Fibroblast of pulmonary artery (primary cell): ENCODE measurements around the gene TGFB1.

Source experiments
- DNase-seq: peaks from one replicate; pipeline ENCODE4 v3.0.0-alpha.2; 2010; ENCODE audit warnings: low read depth
- H3K4me3 ChIP-seq: replicated peaks from 2 replicates; pipeline ENCODE4 v1.5.1; 2011; ENCODE audit warnings: low read depth, mild to moderate bottlenecking, control low read depth, low read length, moderate library complexity
- TF ChIP-seq, protein P1 (sequence below): IDR thresholded peaks from 2 replicates; pipeline ENCODE4 v1.5.1; 2011; ENCODE audit warnings: mild to moderate bottlenecking, control low read depth, low read length, inconsistent platforms; ENCODE audit errors: missing control alignments

Gene TGFB1

DNA sequence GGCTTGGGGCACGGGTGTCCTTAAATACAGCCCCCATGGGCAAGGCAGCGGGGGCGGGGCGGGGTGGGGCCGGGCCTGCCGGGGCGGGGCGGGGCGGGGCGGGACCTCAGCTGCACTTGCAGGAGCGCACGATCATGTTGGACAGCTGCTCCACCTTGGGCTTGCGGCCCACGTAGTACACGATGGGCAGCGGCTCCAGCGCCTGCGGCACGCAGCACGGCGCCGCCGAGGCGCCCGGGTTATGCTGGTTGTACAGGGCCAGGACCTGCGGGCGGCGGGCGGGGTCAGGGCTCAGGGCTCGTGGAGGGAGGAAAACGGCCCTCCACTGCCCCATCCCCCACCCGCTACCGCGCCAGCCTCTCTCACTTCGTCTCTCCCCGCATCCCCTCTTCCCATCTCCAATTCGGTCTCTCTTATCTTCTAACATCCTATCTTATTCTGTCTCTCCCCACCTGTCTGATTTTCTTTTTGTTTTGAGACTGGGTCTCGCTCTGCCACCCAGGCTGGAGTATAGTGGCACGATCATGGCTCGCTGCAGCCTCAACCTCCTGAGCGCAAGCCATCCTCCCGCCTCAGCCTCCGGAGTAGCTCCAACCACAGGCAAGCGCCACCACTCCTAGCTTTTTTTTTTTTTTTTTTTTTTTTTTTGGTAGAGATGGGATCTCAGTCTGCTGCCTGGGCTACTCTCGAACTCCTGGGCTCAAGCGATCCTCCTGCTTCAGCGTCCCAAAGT, 22.6 kb downstream of the TGFB1 start:
- no peak for DNase-seq
- no peak overlapping the region for H3K4me3 ChIP-seq
- TF ChIP-seq, protein P1, sequence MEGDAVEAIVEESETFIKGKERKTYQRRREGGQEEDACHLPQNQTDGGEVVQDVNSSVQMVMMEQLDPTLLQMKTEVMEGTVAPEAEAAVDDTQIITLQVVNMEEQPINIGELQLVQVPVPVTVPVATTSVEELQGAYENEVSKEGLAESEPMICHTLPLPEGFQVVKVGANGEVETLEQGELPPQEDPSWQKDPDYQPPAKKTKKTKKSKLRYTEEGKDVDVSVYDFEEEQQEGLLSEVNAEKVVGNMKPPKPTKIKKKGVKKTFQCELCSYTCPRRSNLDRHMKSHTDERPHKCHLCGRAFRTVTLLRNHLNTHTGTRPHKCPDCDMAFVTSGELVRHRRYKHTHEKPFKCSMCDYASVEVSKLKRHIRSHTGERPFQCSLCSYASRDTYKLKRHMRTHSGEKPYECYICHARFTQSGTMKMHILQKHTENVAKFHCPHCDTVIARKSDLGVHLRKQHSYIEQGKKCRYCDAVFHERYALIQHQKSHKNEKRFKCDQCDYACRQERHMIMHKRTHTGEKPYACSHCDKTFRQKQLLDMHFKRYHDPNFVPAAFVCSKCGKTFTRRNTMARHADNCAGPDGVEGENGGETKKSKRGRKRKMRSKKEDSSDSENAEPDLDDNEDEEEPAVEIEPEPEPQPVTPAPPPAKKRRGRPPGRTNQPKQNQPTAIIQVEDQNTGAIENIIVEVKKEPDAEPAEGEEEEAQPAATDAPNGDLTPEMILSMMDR: no peak

DNA sequence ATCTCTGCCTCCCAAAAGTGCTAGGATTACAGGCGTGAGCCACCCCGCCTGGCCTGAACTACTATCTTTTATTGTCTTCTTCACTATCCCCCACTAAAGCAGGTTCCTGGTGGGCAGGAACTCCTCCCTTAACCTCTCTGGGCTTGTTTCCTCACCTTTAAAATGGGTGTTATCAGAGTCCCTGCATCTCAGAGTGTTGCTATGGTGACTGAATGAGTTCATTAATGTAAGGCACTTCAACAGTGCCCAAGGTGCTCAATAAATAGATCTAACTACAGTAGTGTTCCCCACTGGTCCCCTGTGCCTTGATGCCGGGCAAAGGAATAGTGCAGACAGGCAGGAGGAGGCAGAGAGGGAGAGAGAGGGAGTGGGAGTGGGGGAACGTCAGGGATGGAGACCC, 23.2 kb downstream of the TGFB1 start:
- DNase-seq: no peak
- no peak overlapping the region for H3K4me3 ChIP-seq

DNA sequence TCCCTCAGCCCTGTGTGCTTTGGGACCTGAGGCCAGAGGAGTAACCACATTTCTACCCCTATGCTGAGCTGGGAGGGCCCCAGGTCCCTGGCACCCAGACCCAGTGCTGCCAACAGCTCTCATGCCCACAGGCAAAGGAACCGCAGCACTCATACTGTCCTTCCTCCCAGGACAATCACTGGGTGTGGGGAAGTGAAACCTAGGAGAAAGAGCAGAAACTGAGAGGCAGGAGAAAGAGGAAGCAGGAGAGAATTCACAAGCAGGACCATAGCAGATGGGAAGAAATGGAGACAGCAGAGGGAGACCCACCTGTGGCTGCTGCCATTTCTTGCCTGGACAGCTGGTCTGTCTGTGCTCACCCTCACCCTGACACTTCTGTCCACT, 24.9 kb downstream of the TGFB1 start:
- TF ChIP-seq, protein P1: no peak
- H3K4me3 ChIP-seq: no peak overlapping the region
- no peak for DNase-seq

More for the DNA sequence above, 23.2 kb downstream of the TGFB1 start:
- TF ChIP-seq, protein P1: no peak

DNA sequence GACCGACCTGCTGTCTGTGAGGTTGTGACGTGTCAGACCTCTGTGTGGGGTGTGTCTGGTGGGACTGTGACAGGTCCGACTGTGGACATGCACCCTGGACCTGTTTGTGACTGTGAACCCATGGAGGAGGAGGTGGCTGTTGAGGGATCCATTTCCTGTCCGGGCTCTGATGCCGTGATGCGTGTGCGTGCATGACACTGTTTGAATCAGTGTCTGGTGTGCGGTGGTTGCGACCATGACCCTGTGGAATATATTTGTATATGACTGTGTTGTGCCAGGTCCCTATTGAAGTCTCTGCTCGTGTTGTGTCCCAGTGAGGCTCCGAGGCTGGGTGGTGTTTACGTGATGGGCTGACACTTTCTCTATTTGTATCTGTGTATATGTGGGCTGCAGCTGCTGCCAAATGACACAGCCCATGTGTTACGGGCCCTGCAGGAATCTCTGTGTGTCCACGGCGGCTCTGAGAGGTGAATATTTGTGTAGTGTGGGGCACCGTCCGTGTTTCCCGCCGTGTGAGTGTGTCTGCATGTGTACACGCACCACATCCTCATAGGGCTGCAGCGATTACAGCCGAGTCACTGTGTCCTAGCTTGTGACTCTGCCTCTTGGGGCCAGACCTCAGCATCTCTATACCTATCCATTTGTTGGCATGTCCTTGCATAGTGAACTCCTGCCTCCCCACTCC, 25.4 kb downstream of the TGFB1 start:
- no peak for DNase-seq
- H3K4me3 ChIP-seq: no peak overlapping the region

DNA sequence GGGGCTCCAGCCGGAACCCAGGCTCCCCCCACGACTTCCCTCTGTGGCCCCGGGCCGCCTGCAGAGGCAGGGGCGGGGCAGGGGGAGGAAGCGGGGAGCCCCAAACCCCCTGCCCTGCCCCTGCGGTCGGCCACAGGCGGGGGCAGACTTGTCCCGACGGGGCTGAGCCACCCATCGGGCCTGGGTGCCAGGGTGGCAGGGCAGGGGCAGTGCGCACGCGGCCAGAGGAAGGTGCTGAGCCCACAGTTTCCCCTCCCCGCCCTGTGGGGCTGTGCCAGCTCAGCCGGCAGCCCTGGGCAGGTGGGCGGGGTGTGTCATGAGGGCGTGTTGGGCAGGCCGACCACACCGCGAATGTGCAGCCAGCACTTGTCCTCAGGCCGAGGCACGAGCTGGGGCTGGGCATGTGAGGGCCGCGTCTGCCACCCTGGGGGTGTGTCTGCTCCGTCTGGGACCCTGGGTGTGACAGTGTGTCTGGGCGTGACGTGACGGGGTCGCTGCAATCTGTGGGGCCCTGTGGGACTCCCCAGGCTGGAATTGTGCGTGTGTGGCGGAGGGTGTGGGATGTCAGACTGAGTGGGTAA, 26.1 kb downstream of the TGFB1 start:
- TF ChIP-seq, protein P1: no peak
- H3K4me3 ChIP-seq: no peak overlapping the region
- peak; percentile 39 for DNase-seq

More for the DNA sequence above, 25.4 kb downstream of the TGFB1 start:
- TF ChIP-seq, protein P1: no peak

DNA sequence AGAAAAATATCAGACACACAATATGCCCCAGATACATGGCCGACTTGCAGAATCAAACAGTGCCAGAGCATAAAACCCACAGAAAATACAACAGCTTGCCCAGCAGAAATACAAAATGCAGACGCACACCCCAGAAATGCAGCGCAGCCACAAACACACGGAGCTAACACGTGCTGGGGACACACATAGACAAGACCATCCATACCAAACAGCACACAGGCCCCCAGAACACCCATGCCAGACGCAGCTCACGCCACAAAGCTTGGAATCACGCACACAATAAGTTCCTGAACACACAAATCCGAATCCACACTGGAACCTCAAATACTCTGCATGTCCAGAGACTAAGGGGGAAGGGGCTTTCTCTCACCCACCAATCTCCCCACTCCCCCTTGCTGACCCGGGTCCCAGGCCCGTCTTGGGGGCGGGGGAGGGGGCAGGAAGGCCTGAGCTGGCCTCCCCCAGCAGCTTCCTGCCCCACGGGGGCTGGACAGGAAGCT, 26.6 kb downstream of the TGFB1 start:
- H3K4me3 ChIP-seq: no peak overlapping the region
- TF ChIP-seq, protein P1: no peak
- no peak for DNase-seq
